GM19468 (cell line): Measurements from ENCODE around the gene C15orf39.
"Not testable (repeated sequence)": the region's sequence is repeated elsewhere in the genome, so short reads cannot be mapped to it uniquely, and the experiment has no call there.

Source experiments
- ATAC-seq: cut with Tn5 transposase; IDR thresholded peaks from one replicate; pipeline ENCODE4 v1.9.1; 2021; ENCODE audit warnings: mild to moderate bottlenecking, moderate library complexity, moderate number of reproducible peaks; ENCODE audit not compliant: unreplicated experiment; ENCODE audit errors: extremely low read depth

Gene C15orf39

DNA sequence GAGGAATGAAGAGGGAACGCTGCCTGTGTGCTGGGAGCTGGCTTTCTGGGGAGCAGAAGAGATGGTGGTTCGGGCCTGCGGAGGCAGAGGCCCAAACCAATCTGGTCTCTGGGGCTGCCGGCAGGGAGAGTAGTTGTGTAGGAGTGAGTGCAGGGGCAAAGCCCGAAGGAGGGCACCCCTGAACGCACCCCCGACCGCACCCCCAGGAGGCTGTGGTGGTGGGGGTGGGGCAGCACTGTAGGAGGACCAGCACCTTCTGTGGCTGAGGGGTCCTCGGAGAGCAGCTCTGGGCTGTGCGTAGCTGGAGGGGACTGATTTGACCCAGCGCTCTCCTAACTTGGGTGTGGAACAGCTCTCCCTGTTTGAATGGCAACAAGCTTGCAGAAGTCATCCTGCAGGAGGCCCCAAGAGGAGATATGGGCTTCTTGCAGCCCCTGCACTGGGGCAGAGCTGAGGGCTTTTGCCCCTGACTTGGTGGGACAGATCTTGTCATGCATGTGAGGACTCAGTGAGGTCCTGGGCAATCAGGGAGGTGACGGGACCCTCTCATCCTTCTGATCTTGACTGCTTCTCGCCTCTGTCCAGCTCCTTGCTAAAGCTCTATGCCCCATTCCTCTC, 26.1 kb downstream of the C15orf39 start:
- ATAC-seq, result no peak

GRCh38 chr15:75228787-75229186, 27.1 kb downstream of the C15orf39 start:
- ATAC-seq, result no peak

- no peak for ATAC-seq
Observed at GRCh38 chr15:75229191-75230015, 27.7 kb downstream of the C15orf39 start.

- ATAC-seq, result no peak
Observed at GRCh38 chr15:75230016-75230343, 28.3 kb downstream of the C15orf39 start.

- no peak for ATAC-seq
Observed at GRCh38 chr15:75230551-75231371, 29.1 kb downstream of the C15orf39 start.

GRCh38 chr15:75231836-75232235, 30.2 kb downstream of the C15orf39 start:
- ATAC-seq, result no peak

DNA sequence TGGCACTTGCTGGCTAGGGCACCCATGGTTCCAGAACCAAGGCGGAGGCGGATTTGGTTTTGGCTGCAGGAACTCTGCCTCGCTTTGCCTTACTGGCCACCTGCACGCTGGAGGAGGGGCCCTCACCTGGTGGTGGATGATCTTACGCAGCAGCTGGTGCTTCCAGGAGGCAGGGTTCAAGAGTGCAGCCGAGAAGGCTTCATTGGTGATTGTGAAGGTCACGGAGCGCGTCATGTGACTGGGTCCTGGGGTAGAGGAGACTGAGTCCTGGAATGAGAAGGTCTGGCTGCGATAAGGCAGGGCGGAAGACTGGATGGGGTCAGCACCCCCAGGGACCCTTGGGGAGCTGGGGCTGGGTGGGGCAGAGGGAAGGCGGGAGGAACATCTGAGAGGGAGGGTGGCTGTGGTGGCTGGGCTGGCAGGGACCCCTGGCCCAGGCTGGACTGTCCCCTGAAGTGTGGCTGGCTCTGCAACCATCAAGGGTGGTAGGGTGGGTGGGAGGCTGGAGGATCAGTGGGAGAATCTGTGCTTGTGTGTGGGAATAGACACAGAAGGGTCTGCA, 30.7 kb downstream of the C15orf39 start:
- ATAC-seq, result no peak

GRCh38 chr15:75232826-75233503, 31.3 kb downstream of the C15orf39 start:
- ATAC-seq, result no peak

- ATAC-seq, result no peak
Observed at GRCh38 chr15:75233504-75234190, 32.0 kb downstream of the C15orf39 start.

- no peak for ATAC-seq
Observed at GRCh38 chr15:75234191-75234810, 32.6 kb downstream of the C15orf39 start.

DNA sequence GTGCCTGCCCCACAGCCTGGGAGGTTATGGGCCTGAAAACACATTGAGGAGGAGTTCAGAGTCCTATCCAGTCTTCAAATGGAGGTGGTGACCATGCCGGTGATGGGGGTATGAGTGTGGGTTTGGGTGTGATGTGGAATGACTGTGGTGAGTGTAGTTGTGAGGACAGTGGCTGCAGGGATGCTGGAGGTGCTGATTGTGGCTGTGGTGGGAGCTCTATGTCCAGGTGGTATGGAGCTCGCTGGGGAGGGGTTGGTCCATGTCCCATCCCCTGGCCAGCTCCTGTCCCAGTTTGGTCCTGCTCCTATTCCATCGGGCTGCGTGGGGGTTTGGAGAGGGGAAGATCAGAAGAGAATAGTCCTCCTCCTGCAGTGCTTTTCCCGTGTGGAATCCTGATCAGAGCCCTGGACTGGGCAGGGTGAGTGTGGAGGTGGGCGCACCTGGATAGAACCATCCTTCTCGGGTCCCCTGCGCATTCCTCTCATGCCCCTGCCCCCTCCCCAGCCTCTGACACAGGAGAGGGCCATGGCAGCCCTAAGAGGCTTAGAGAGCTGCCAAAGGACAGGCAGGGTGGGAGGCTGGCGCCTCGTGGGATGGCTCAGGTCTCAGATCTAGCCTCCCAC, 33.5 kb downstream of the C15orf39 start:
- no peak for ATAC-seq

DNA sequence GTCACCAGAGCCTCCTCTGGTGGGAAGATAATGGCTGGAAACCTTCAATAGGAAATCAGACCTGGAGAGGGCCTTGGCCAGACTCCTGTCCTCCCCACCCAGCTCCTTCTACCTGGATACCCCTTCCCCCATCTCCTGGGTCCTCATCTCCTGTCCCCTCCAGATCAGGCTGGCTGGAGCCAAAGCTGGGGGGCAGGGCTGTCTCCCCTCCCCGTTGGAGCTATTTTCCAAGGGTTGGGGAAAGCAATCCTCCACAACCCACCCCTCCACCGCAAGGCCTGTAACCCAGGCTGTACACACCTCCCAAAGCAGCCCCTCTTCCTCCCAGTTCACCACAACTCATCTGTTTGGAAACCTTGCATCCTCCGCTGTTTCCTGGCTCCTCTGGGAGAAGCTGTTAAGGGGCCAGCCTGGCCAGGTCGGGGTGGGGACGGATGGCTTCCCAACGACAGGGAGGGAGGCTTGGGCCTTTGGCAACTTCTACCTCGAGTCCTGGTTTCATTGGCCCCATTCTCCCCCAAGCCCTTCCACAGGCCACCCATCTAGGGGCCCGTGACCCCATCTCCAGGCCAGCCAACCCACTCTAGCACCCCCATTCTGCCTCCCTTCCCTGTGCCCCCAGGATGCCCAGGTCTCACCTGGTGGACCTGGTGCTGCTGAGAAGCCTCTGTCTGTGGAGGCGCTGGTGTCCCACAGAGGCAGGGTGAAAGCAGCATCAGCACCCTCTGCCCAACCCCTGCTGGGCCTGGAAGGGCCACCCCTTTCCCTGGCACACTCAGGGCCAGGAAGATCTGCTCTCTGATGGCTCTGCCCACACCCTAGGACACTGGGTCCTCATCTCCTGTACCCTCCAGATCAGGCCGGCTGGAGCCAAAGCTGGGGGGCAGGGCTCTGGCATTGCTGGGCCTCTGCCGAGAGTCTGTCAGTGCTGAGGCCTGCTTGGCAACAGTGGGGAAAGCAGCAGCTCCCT, 34.4 kb downstream of the C15orf39 start:
- ATAC-seq, result no peak

DNA sequence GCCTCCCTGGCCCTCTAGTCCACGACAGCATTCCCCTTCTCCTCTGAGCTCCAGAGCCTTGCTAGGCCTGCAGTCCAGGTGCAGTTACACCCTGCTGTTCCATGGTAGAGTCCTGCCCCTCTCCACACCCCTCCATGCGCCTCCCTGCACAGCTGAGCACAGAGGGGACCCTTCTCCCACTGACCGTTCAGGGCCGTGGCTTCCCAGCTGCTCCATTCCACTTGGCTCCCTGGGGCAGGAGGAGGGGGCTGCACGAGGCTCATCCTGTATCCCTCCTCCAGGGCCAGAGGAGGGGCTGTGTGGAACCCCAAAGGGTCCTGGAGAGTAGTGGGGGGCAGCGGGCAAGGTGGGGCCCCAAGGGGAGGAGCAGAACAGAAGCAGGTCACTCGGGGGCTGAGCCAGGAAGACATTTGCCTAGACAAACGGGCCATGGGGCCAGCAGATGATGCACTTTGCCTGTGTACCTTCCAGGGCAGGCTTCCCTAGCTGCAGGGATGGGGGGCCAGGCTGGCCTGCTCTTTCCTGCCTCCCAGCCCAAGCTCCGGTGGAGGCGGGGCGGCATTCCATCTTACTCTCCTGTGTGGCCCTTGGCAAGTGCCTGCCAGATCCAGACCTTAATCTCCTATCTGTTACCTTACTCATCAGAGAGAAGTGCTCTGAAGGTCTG, 35.8 kb downstream of the C15orf39 start:
- no peak for ATAC-seq

DNA sequence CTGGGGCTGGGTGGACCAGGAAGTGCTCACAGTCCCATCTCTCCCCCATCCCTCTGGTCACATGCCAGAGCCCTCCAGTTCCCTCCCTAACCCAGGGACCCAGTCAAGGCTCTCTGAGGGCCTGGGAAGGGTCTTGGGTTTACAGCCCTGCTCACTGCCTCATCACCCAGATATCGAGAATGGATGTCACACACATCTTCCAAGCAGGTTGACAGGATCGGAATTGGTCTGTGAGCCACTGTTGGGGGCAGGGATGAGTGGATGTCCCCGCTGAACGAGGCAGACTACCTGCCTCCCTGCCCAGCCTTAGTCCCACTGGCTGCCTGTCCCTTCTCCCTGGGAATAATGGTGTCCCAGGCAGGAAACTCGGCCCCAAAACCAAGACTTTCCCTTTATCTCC, 36.5 kb downstream of the C15orf39 start:
- ATAC-seq, result no peak

- ATAC-seq, result not testable (repeated sequence)
Observed at GRCh38 chr15:75245741-75246140, 44.1 kb downstream of the C15orf39 start.

GRCh38 chr15:75248991-75249390, 47.3 kb downstream of the C15orf39 start:
- ATAC-seq, result not testable (repeated sequence)

GRCh38 chr15:75249726-75250125, 48.0 kb downstream of the C15orf39 start:
- ATAC-seq, result no peak
